SK-N-SH (cell line): ENCODE data around the gene ALOX5AP. TPM values are rescaled to one million over a fixed set of nuclear protein-coding genes. Genes with fewer than 3 reads are reported as not detected.

Experiments used
- CTCF ChIA-PET: fragments of 300-600, 350-600 bp; formaldehyde crosslinking; extraction: SDS; loops from one replicate; lab custom pipeline; 2021; lab: Yijun Ruan, JAX
- POLR2A ChIA-PET: fragments of 350-600 bp; sonication (Branson Sonifier 250); formaldehyde crosslinking; extraction: SDS; loops from one replicate; lab custom pipeline; 2020; ENCODE audit warnings: antibody characterized with exemption, inconsistent platforms; lab: Yijun Ruan, JAX
- DNase-seq: peaks from one replicate; pipeline ENCODE4 v3.0.0; 2012
- H2AFZ ChIP-seq: fragments of 200-600 bp; sonication (generic); 2 replicates; pipeline ENCODE4 v1.8.1; 2016; ENCODE audit warnings: antibody characterized with exemption, mild to moderate bottlenecking, low read depth
- H3F3A ChIP-seq: fragments of 200-600 bp; sonication (generic); replicated peaks from 2 replicates; pipeline ENCODE3; 2016; ENCODE audit warnings: antibody characterized with exemption, mild to moderate bottlenecking; ENCODE audit not compliant: insufficient read depth
- H3K27ac ChIP-seq, 2 experiments: fragments of 200-500 bp in 1 of 2; fragments of 200-600 bp in 1 of 2; sonication (Bioruptor generic) in 1 of 2; sonication (generic), shearing (Covaris generic) in 1 of 2; 2 replicates each; pipeline versions ENCODE4 v1.5.1 to v1.6.1; 2014 to 2016; ENCODE audit warnings: low read depth in 2 of 2, inconsistent platforms in 1 of 2, low read length in 1 of 2, mild to moderate bottlenecking in 1 of 2, mixed read lengths in 1 of 2
- H3K27me3 ChIP-seq: fragments of 200-600 bp; sonication (generic), shearing (Covaris generic); 2 replicates; pipeline ENCODE4 v1.6.1; 2016; ENCODE audit warnings: mixed run types; ENCODE audit not compliant: insufficient read depth
- H3K36me3 ChIP-seq, 2 experiments: fragments of 200-500 bp in 1 of 2; fragments of 200-600 bp in 1 of 2; sonication (Bioruptor generic) in 1 of 2; sonication (generic) in 1 of 2; replicated peaks in 1 of 2; 2 replicates each; pipeline versions ENCODE3 to v1.5.1; 2014 to 2016; ENCODE audit warnings: low read length in 1 of 2, mild to moderate bottlenecking in 1 of 2; ENCODE audit not compliant: insufficient read depth in 2 of 2, control insufficient read depth in 1 of 2
- H3K4me1 ChIP-seq, 2 experiments: fragments of 200-500 bp in 1 of 2; fragments of 200-600 bp in 1 of 2; sonication (Bioruptor generic) in 1 of 2; sonication (generic), shearing (Covaris generic) in 1 of 2; 2 replicates each; pipeline versions ENCODE4 v1.5.1 to v1.6.1; 2014 to 2016; ENCODE audit warnings: low read depth in 1 of 2, low read length in 1 of 2, mixed run types in 1 of 2; ENCODE audit not compliant: insufficient read depth in 2 of 2, control insufficient read depth in 1 of 2
- H3K4me2 ChIP-seq: fragments of 200-600 bp; sonication (generic), shearing (Covaris generic); 2 replicates; pipeline ENCODE4 v1.6.1; 2017; ENCODE audit warnings: mixed run types
- H3K4me3 ChIP-seq, 2 experiments: fragments of 200-500 bp in 1 of 2; fragments of 200-600 bp in 1 of 2; sonication (Bioruptor generic) in 1 of 2; sonication (generic), shearing (Covaris generic) in 1 of 2; 2 replicates each; pipeline versions ENCODE4 v1.5.1 to v1.8.1; 2014 to 2016; ENCODE audit warnings: low read depth in 2 of 2, inconsistent platforms in 1 of 2, low read length in 1 of 2, mild to moderate bottlenecking in 1 of 2, mixed read lengths in 1 of 2, moderate library complexity in 1 of 2
- H3K79me2 ChIP-seq: fragments of 200-600 bp; sonication (generic); 2 replicates; pipeline ENCODE4 v1.8.1; 2017; ENCODE audit warnings: mild to moderate bottlenecking; ENCODE audit not compliant: insufficient read depth
- H3K9ac ChIP-seq: fragments of 200-600 bp; sonication (generic); 2 replicates; pipeline ENCODE4 v1.6.1; 2017; ENCODE audit warnings: mixed run types
- H3K9me2 ChIP-seq: fragments of 200-600 bp; sonication (generic); 2 replicates; pipeline ENCODE4 v1.6.1; 2017; ENCODE audit warnings: mixed run types
- H3K9me3 ChIP-seq: fragments of 200-600 bp; sonication (generic); 2 replicates; pipeline ENCODE4 v1.6.1; 2017; ENCODE audit warnings: mixed run types, mild to moderate bottlenecking, moderate library complexity
- H4K20me1 ChIP-seq: fragments of 200-600 bp; sonication (generic); 2 replicates; pipeline ENCODE4 v1.6.1; 2017; ENCODE audit warnings: mild to moderate bottlenecking, mixed run types; ENCODE audit not compliant: insufficient read depth
- CHD2 ChIP-seq: fragments of 150-350 bp; IDR thresholded peaks from 2 replicates; pipeline ENCODE4 v1.6.1; 2018; ENCODE audit warnings: low read length; ENCODE audit not compliant: partially characterized antibody
- CTCF ChIP-seq: fragments of 200-600 bp; sonication (generic); IDR thresholded peaks from 2 replicates; pipeline ENCODE4 v1.6.1; 2017; ENCODE audit warnings: antibody characterized with exemption, mild to moderate bottlenecking, moderate library complexity
- ELF1 ChIP-seq: IDR thresholded peaks from 2 replicates; pipeline ENCODE4 v1.4.0; 2012
- EP300 ChIP-seq, 2 experiments: IDR thresholded peaks; 2 replicates each; pipeline versions ENCODE4 v1.4.0 to v1.6.1; 2012; ENCODE audit warnings: borderline replicate concordance in 1 of 2, low read depth in 1 of 2, low read length in 1 of 2
- EZH2phosphoT487 ChIP-seq: fragments of 200-600 bp; sonication (generic); IDR thresholded peaks from 2 replicates; pipeline ENCODE4 v1.6.1; 2017; ENCODE audit warnings: low read depth, mixed run types, mild to moderate bottlenecking, antibody characterized with exemption, moderate library complexity, borderline replicate concordance
- FOSL2 ChIP-seq: IDR thresholded peaks from 2 replicates; pipeline ENCODE4 v1.4.0; 2012; ENCODE audit warnings: low read depth, mild to moderate bottlenecking, moderate library complexity, borderline replicate concordance
- FOXJ3 ChIP-seq: sonication (generic); formaldehyde crosslinking; IDR thresholded peaks from 2 replicates; pipeline ENCODE4 v1.5.1; 2020; ENCODE audit warnings: mild to moderate bottlenecking, missing genetic modification reagents
- FOXM1 ChIP-seq: IDR thresholded peaks from 2 replicates; pipeline ENCODE4 v1.4.0; 2012; ENCODE audit warnings: low read depth, mild to moderate bottlenecking
- GATA2 ChIP-seq: sonication (generic); formaldehyde crosslinking; IDR thresholded peaks from 2 replicates; pipeline ENCODE4 v1.5.0; 2020; ENCODE audit warnings: mild to moderate bottlenecking, missing genetic modification reagents
- JUND ChIP-seq: IDR thresholded peaks from 2 replicates; pipeline ENCODE4 v1.4.0; 2012
- MAX ChIP-seq: IDR thresholded peaks from 2 replicates; pipeline ENCODE4 v1.4.0; 2012; ENCODE audit warnings: low read depth
- NRF1 ChIP-seq: IDR thresholded peaks from 2 replicates; pipeline ENCODE4 v1.6.1; 2012; ENCODE audit warnings: low read depth, mild to moderate bottlenecking, low read length
- POLR2AphosphoS5 ChIP-seq: IDR thresholded peaks from 2 replicates; pipeline ENCODE4 v1.6.1; 2012; ENCODE audit warnings: low read depth, low read length
- RAD21 ChIP-seq: IDR thresholded peaks from 2 replicates; pipeline ENCODE4 v1.6.1; 2012; ENCODE audit warnings: mild to moderate bottlenecking, low read length
- RCOR1 ChIP-seq: fragments of 150-350 bp; IDR thresholded peaks from 2 replicates; pipeline ENCODE4 v1.6.1; 2017; ENCODE audit warnings: antibody characterized with exemption, low read length
- RFX5 ChIP-seq: IDR thresholded peaks from 2 replicates; pipeline ENCODE4 v1.6.1; 2012; ENCODE audit warnings: mild to moderate bottlenecking, improper control_type of control experiment, low read length
- SMC3 ChIP-seq: IDR thresholded peaks from 2 replicates; pipeline ENCODE4 v1.6.1; 2012; ENCODE audit warnings: low read depth, low read length, improper control_type of control experiment
- TAF1 ChIP-seq: IDR thresholded peaks from 2 replicates; pipeline ENCODE4 v1.6.1; 2012; ENCODE audit warnings: low read depth, mild to moderate bottlenecking, low read length, moderate library complexity, borderline replicate concordance
- TCF12 ChIP-seq: IDR thresholded peaks from 2 replicates; pipeline ENCODE4 v1.4.0; 2012
- ZBTB33 ChIP-seq: IDR thresholded peaks from 2 replicates; pipeline ENCODE4 v1.4.0; 2012; ENCODE audit warnings: low read depth, borderline replicate concordance
- WGBS: methylation state at CpG from one replicate; pipeline ENCODE4 v1.1.6; 2017; ENCODE audit warnings: low lambda C conversion rate; 5-methylcytosine and 5-hydroxymethylcytosine counted together
- polyA plus RNA-seq, 3 experiments: library from polyadenylated mRNA; depleted of rRNA; stranded (reverse); fragments of >200 nt; gene quantifications; 2 replicates each; pipeline ENCODE4 v1.2.3, GENCODE V29; 2012
- TF ChIP-seq, protein P1 (sequence below): IDR thresholded peaks from 2 replicates; pipeline ENCODE4 v1.4.0; 2012; ENCODE audit warnings: low read depth, borderline replicate concordance
- TF ChIP-seq, protein P2 (sequence below): IDR thresholded peaks from 2 replicates; pipeline ENCODE4; 2012

ALOX5AP gene
- polyA plus RNA-seq, 1 of the 3 experiments (the other 2 are of a cell fraction), result 1.3 TPM

GRCh38 chr13:30803749-30804148 lies 68.4 kb downstream of the ALOX5AP start:
- ChIA-PET CTCF (interaction anchor here (0.7 to 4.4 kb wide), 23 partner anchors 9 to 671 kb away, joined by 3 to 33 read pairs (median 5); partner anchors contain the start of gene USPL1), POLR2A (interaction anchor here (1.9 kb wide), 1 partner anchor 186 kb away, joined by 9 read pairs; the partner anchor contains the start of gene USPL1)
- no peak for DNase-seq
- Histone ChIP-seq H3F3A (peaks cover 17% of the 10 kb centered on the region), H4K20me1 (no peaks in the 10 kb centered on the region), H3K4me1 (peaks cover 19 to 24% of the 10 kb centered on the region in 2 experiments), H2AFZ (no peak overlapping the region), H3K79me2 (no peaks in the 10 kb centered on the region), H3K27ac (no peak overlapping the region), H3K27me3 (no peaks in the 10 kb centered on the region), H3K4me2 (no peak overlapping the region), H3K9me3 (no peaks in the 10 kb centered on the region), H3K36me3 (no peaks in the 10 kb centered on the region), H3K9me2 (no peaks in the 10 kb centered on the region), H3K4me3 (no peak overlapping the region), H3K9ac (no peak overlapping the region)
- TF ChIP-seq MAX (no peak), FOXJ3 (CRISPR knock-in tag) (no peak), RFX5 (no peak), EP300 (IDR thresholded peaks at IDR 0.05; ENCODE audit: borderline replicate concordance in 1 of 2, low read depth in 1 of 2, low read length in 1 of 2) (no peak), FOSL2 (no peak), CHD2 (no peak), JUND (no peak), TAF1 (no peak), RAD21 (no peak), RCOR1 (no peak)
- WGBS, result 80% methylated on average over 4 of the region's 5 CpGs

DNA sequence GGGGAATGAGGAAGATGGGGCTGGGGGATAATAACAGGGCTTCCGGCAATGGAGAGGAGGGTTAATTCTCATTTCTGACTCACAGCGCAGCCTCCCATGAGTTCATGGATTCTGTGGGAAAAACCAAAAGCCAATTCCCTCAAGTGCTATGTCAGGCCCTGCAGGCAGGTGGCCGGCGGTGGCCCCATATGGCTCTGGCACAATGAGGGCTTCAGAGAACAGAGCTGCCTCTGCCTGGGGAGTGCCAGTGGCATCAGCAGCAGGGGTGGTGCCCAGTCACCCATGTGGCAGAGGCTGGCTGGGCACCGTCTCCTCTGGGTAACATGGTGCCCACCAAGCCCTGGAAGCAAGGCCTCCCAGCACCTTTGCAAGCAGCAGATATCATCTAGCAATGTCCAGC lies 69.1 kb downstream of the ALOX5AP start:
- 100% methylated on average over 2 of the region's 5 CpGs for WGBS
- POLR2A ChIA-PET, result interaction anchor here (0.8 to 1.9 kb wide), 4 partner anchors 13 to 187 kb away, joined by 3 to 9 read pairs (median 6); partner anchors contain the start of gene USPL1
- no peak overlapping the region for H3K27ac ChIP-seq

More for the DNA sequence above, 69.1 kb downstream of the ALOX5AP start:
- no peaks in the 10 kb centered on the region for H3K9me2 ChIP-seq
- H3K27me3 ChIP-seq, result no peaks in the 10 kb centered on the region
- H3K4me3 ChIP-seq, result no peak overlapping the region
- H2AFZ ChIP-seq, result no peak overlapping the region
- H3F3A ChIP-seq, result peaks cover 20% of the 10 kb centered on the region
- H3K4me2 ChIP-seq, result no peak overlapping the region
- no peak for TF ChIP-seq FOXJ3 (CRISPR knock-in tag)
- peak; percentile 26 for TF ChIP-seq RAD21
- no peak for TF ChIP-seq NRF1
- TF ChIP-seq ZBTB33, result no peak
- no peak for TF ChIP-seq JUND
- TF ChIP-seq SMC3, result peak; percentile 30; the same call in 1 of the 2 replicates
- TF ChIP-seq EZH2phosphoT487, result no peak
- TF ChIP-seq, protein P1, sequence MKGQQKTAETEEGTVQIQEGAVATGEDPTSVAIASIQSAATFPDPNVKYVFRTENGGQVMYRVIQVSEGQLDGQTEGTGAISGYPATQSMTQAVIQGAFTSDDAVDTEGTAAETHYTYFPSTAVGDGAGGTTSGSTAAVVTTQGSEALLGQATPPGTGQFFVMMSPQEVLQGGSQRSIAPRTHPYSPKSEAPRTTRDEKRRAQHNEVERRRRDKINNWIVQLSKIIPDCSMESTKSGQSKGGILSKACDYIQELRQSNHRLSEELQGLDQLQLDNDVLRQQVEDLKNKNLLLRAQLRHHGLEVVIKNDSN, result no peak
- TF ChIP-seq TCF12, result no peak
- TF ChIP-seq POLR2AphosphoS5, result no peak
- TF ChIP-seq GATA2 (CRISPR knock-in tag), result no peak
- TF ChIP-seq ELF1, result no peak
- peak; percentile 38; the same call in 1 of the 2 replicates for TF ChIP-seq CTCF
- TF ChIP-seq, protein P2, sequence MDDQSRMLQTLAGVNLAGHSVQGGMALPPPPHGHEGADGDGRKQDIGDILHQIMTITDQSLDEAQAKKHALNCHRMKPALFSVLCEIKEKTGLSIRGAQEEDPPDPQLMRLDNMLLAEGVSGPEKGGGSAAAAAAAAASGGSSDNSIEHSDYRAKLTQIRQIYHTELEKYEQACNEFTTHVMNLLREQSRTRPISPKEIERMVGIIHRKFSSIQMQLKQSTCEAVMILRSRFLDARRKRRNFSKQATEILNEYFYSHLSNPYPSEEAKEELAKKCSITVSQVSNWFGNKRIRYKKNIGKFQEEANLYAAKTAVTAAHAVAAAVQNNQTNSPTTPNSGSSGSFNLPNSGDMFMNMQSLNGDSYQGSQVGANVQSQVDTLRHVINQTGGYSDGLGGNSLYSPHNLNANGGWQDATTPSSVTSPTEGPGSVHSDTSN, result no peak
- TF ChIP-seq CHD2, result no peak
- TF ChIP-seq FOXM1, result no peak
- H3K79me2 ChIP-seq, result no peaks in the 10 kb centered on the region
- H4K20me1 ChIP-seq, result no peaks in the 10 kb centered on the region
- DNase-seq, result peak; percentile 29
- no peak overlapping the region for H3K9ac ChIP-seq
- CTCF ChIA-PET, result interaction anchor here (0.7 to 4.4 kb wide), 17 partner anchors 9 to 689 kb away, joined by 3 to 33 read pairs (median 4); partner anchors contain the start of gene USPL1
- no peaks in the 10 kb centered on the region for H3K9me3 ChIP-seq
- no peaks in the 10 kb centered on the region for H3K36me3 ChIP-seq
- H3K4me1 ChIP-seq, result peaks cover 19 to 24% of the 10 kb centered on the region in 2 experiments
